ENCODE measurements around the gene ISCU.
A peak's percentile ranks its signal among the peaks of the same experiment; 100 is the strongest.

The ISCU gene

GRCh38 chr12:108562348-108563135 lies at the start of gene ISCU:
Gene ISCU (plus strand): TSS chr12:108562596. CDS start chr12:108562623, 27 bp downstream.
- DNase-seq: peak; percentile 99

GRCh38 chr12:108514468-108514972 lies 47.9 kb upstream of the ISCU start:
- DNase-seq: no peak

- peak; percentile 100 for DNase-seq
Measured at GRCh38 chr12:108514973-108515814, 47.2 kb upstream of the ISCU start, which contains the start of gene FICD. Gene FICD (plus strand): TSS chr12:108515277. CDS start chr12:108516973, 1,696 bp downstream.

GRCh38 chr12:108515916-108516315 lies 46.5 kb upstream of the ISCU start:
- peak in 1 of 3 experiments; percentile 53 for DNase-seq

- DNase-seq: no peak
Measured at GRCh38 chr12:108516511-108517275, 45.7 kb upstream of the ISCU start.

GRCh38 chr12:108517288-108518100 lies 44.9 kb upstream of the ISCU start:
- no peak for DNase-seq

GRCh38 chr12:108518101-108518715 lies 44.2 kb upstream of the ISCU start:
- DNase-seq: no peak

GRCh38 chr12:108518716-108519496 lies 43.5 kb upstream of the ISCU start:
- no peak for DNase-seq

- DNase-seq: no peak
Measured at GRCh38 chr12:108519558-108519957, 42.8 kb upstream of the ISCU start.

GRCh38 chr12:108523365-108523764 lies 39.0 kb upstream of the ISCU start:
- DNase-seq: no peak

GRCh38 chr12:108525681-108526080 lies 36.7 kb upstream of the ISCU start:
- DNase-seq: no peak

GRCh38 chr12:108526482-108527165 lies 35.8 kb upstream of the ISCU start:
- DNase-seq: no peak

- no peak for DNase-seq
Measured at GRCh38 chr12:108527166-108527496, 35.3 kb upstream of the ISCU start.

- DNase-seq: no peak
Measured at GRCh38 chr12:108530161-108530560, 32.2 kb upstream of the ISCU start.

- peak; percentile 43 to 93 (median 92) for DNase-seq
Measured at GRCh38 chr12:108531929-108532848, 30.2 kb upstream of the ISCU start.

- no peak for DNase-seq
Measured at GRCh38 chr12:108538146-108538545, 24.2 kb upstream of the ISCU start.

GRCh38 chr12:108538616-108539195 lies 23.7 kb upstream of the ISCU start:
- no peak for DNase-seq

GRCh38 chr12:108542320-108542719 lies 20.1 kb upstream of the ISCU start:
- DNase-seq: no peak

- no peak for DNase-seq
Measured at GRCh38 chr12:108543652-108544051, 18.7 kb upstream of the ISCU start.
